GM18519 (cell line): ENCODE data around the gene FCER1G.
"Not testable (repeated sequence)": the region's sequence is repeated elsewhere in the genome, so short reads cannot be mapped to it uniquely, and the experiment has no call there.

Source experiments
- ATAC-seq: cut with Tn5 transposase; IDR thresholded peaks from one replicate; pipeline ENCODE4 v1.9.1; 2021; ENCODE audit warnings: mild to moderate bottlenecking, moderate library complexity; ENCODE audit not compliant: unreplicated experiment, low FRiP score

The FCER1G gene

GRCh38 chr1:161201836-161202712 is 13.0 kb upstream of the FCER1G start, which contains the start of gene NDUFS2:
TSS of gene NDUFS2 (plus strand) at chr1:161202367. CDS start at chr1:161202386, 19 bp downstream.
- ATAC-seq, result peak; percentile 91

GRCh38 chr1:161206411-161207140 is 8.5 kb upstream of the FCER1G start:
- ATAC-seq, result no peak

GRCh38 chr1:161207173-161207572 is 7.9 kb upstream of the FCER1G start:
- no peak for ATAC-seq

GRCh38 chr1:161209790-161210409 is 5.2 kb upstream of the FCER1G start:
- no peak for ATAC-seq

GRCh38 chr1:161214369-161214768 is 726 bp upstream of the FCER1G start:
- no peak for ATAC-seq

- no peak for ATAC-seq
Measured at GRCh38 chr1:161216945-161217712, 2.0 kb downstream of the FCER1G start.

GRCh38 chr1:161217831-161218230 is 2.7 kb downstream of the FCER1G start:
- ATAC-seq, result no peak

- no peak for ATAC-seq
Measured at GRCh38 chr1:161218301-161219077, 3.4 kb downstream of the FCER1G start.

- ATAC-seq, result no peak
Measured at GRCh38 chr1:161219078-161219892, 4.2 kb downstream of the FCER1G start.

GRCh38 chr1:161220002-161220401 is 4.9 kb downstream of the FCER1G start:
- no peak for ATAC-seq

- no peak for ATAC-seq
Measured at GRCh38 chr1:161222175-161223019, 7.3 kb downstream of the FCER1G start.

- no peak for ATAC-seq
Measured at GRCh38 chr1:161223805-161224694, 9.0 kb downstream of the FCER1G start.

GRCh38 chr1:161224695-161225087 is 9.6 kb downstream of the FCER1G start:
- ATAC-seq, result not testable (repeated sequence)

- ATAC-seq, result no peak
Measured at GRCh38 chr1:161225178-161225533, 10.1 kb downstream of the FCER1G start.

GRCh38 chr1:161225534-161226319 is 10.6 kb downstream of the FCER1G start, which contains the start of gene TOMM40L:
TSS of gene TOMM40L (plus strand) at chr1:161226060. CDS start at chr1:161226490, 430 bp downstream.
- peak; percentile 83 for ATAC-seq

GRCh38 chr1:161226320-161226711 is 11.2 kb downstream of the FCER1G start:
- no peak for ATAC-seq
